OCI-LY1 (cell line): ENCODE results near the gene TERT.

Experiments used
- EZH2 ChIP-seq: fragments of 200-600 bp; sonication (generic), shearing (Covaris generic); IDR thresholded peaks from 2 replicates; pipeline ENCODE4 v1.8.0; 2017; ENCODE audit warnings: borderline replicate concordance, mixed run types, mild to moderate bottlenecking, antibody characterized with exemption, low read length, moderate library complexity, mixed read lengths
- TF ChIP-seq, protein P1 (sequence below): fragments of 200-600 bp; sonication (generic), shearing (Covaris generic); IDR thresholded peaks from 2 replicates; pipeline ENCODE4 v1.5.1; 2017; ENCODE audit warnings: mild to moderate bottlenecking, antibody characterized with exemption, low read length, moderate library complexity, mixed read lengths

DNA sequence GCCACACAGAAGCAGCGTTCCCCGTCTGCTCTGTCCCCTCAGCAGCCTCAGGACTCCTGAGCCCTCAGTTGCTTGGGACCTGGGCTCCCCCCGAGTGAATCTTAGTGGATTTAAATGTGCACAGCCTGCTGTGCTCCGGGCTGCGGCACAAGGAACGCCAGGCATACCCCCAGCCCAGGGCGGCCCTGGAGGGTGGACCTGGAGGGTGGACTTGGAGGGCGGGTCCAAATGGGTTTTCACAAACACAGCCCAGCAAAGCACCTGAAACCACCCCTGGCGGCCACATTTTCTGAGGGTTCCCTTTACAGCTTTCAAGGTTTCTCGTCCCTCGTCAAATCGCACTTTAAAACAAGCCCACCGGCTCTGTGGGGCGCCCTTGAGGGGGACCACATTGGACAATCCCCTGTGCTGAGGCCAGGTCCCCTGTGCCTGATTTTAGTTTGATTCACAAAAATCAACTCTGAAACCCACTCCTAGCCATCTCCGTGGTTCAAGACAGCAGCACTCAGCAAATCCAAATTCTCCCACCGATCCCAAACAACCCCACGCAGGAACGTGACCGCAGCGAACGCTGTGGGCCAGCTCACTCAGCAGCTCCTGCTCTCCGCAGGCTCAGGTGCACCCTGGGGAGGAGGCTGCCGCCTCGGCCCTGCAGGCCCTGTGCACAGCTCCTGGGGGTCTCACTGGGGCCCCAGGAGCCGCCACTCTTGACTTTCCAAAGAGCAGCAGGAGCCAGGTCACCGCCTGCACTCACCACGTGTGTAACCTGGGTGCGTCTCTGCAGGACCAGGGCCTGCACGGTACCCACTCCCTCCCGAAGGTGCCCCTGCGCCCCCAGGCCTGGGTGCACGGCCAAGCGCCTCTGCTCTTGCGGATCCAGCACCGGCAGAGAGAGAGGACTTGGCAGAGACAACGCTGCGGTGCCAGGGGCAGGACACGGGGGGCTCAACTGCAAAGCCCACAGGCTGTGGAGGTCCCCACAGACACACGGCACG is 29.1 kb downstream of the TERT start:
- TF ChIP-seq EZH2, result no peak
- TF ChIP-seq, protein P1, sequence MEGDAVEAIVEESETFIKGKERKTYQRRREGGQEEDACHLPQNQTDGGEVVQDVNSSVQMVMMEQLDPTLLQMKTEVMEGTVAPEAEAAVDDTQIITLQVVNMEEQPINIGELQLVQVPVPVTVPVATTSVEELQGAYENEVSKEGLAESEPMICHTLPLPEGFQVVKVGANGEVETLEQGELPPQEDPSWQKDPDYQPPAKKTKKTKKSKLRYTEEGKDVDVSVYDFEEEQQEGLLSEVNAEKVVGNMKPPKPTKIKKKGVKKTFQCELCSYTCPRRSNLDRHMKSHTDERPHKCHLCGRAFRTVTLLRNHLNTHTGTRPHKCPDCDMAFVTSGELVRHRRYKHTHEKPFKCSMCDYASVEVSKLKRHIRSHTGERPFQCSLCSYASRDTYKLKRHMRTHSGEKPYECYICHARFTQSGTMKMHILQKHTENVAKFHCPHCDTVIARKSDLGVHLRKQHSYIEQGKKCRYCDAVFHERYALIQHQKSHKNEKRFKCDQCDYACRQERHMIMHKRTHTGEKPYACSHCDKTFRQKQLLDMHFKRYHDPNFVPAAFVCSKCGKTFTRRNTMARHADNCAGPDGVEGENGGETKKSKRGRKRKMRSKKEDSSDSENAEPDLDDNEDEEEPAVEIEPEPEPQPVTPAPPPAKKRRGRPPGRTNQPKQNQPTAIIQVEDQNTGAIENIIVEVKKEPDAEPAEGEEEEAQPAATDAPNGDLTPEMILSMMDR, result no peak
